ENCODE results near the gene YARS1. TPM values are rescaled to one million over a fixed set of nuclear protein-coding genes. Genes with fewer than 3 reads are reported as not detected.

The YARS1 gene
- total RNA-seq, 1 experiment from 2014 or later, result 244 TPM

GRCh38 chr1:32761936-32762335 is 55.2 kb downstream of the YARS1 start:
- BruUV-seq (replicated peaks), result no TSS peak
- RAD21 ChIA-PET (ENCODE audit: low non-redundant PET in 1 of 2, low total read pairs in 2 of 2, uncharacterized antibody in 2 of 2, unreplicated experiment in 2 of 2), result interaction anchor here (0.7 to 1.9 kb wide), 3 partner anchors 14 to 50 kb away, joined by 3 to 9 read pairs (median 5); no protein-coding TSS in a partner anchor
- intact Hi-C loops (cut with micrococcal nuclease), result loop anchor here (5.0 kb wide), 2 partner anchors 45 to 110 kb away; partner anchors contain the start of genes RBBP4 and ZBTB8OS
- Histone ChIP-seq H3K9me2 (ENCODE audit: insufficient read depth) (no peaks in the 10 kb centered on the region), H3K27ac (ENCODE audit: low read depth, low read length) (peak overlapping the region; percentile 98), H2AFZ (ENCODE audit: low read depth, low read length, poor library complexity, severe bottlenecking) (no peak overlapping the region), H4K20me1 (ENCODE audit: insufficient read depth) (no peaks in the 10 kb centered on the region), H3K4me1 (ENCODE audit: control insufficient read depth in 1 of 2, insufficient read depth in 2 of 2, low read length in 2 of 2) (peaks cover 92 to 100% of the 10 kb centered on the region in 2 experiments), H3K36me3 (ENCODE audit: control insufficient read depth in 1 of 2, insufficient read depth in 2 of 2, low read length in 2 of 2) (peaks cover 0 to 4% of the 10 kb centered on the region in 2 experiments; a peak in 1 of 4 replicates), H3K4me2 (ENCODE audit: low read length) (peak overlapping the region; percentile 90), H3K27me3 (ENCODE audit: insufficient read depth, low read length) (no peaks in the 10 kb centered on the region), H3K79me2 (ENCODE audit: insufficient read depth, low read length) (peaks cover 74% of the 10 kb centered on the region), H3K4me3 (replicated peaks in 1 of 2; ENCODE audit: low read depth in 1 of 2, low read length in 2 of 2) (peak overlapping the region in 1 of 2 experiments; percentile 55; a peak in 2 of 4 replicates), H3K9ac (ENCODE audit: low read length) (peak overlapping the region; percentile 76), H3K9me3 (ENCODE audit: control insufficient read depth in 1 of 2, insufficient read depth in 1 of 2, low read depth in 1 of 2, low read length in 2 of 2) (no peaks in the 10 kb centered on the region)
- POLR2A ChIA-PET, result interaction anchor here (0.6 to 2.7 kb wide), 4 partner anchors 11 to 312 kb away, joined by 3 to 11 read pairs (median 4); no protein-coding TSS in a partner anchor
- CTCF ChIA-PET, result interaction anchor here (1.1 to 2.6 kb wide), 3 partner anchors 11 to 50 kb away, joined by 3 to 20 read pairs (median 11); no protein-coding TSS in a partner anchor
- ATAC-seq (no peak), DNase-seq (ENCODE audit: low read depth, low spot score) (no peak)
- TF ChIP-seq ZFX (IDR thresholded peaks at IDR 0.05) (0 out of 2 replicates have a peak, but pooled peaks have one; percentile 2), POLR2A (IDR thresholded peaks at IDR 0.05; ENCODE audit: borderline replicate concordance, extremely low read depth, insufficient read depth, insufficient read length) (no peak)

DNA sequence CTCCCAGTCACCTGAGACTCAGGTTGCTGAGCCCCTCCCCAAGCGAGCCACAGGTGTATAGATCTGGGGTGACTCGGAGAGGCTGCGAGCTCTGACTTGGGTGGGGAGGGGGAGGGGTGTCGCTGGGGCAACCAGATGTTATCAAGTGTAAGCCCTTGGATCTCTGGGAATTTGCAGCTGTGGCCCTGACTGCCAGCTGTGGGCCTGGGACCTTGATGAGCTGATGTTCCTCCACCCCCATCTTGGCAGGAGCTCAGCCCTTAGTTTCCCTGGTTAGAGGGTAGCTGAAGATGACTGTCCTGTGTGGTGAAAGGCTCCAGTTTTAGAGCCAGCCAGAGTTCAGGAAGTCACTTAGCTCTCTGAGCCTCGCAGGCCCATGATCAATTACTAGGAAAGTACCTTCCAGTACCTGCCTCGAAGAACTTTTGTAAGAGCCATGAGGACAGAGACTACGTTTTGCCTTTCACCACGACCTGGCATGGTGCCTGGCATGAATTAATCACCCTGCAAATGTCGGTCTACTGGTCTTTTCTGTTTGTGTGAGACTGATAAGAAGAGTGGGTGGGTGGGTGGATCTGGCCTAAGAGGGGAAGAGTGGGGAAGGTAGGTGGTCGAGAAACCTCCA is 55.8 kb downstream of the YARS1 start:
- ChIA-PET RAD21 (ENCODE audit: low non-redundant PET in 1 of 2, low total read pairs in 2 of 2, uncharacterized antibody in 2 of 2, unreplicated experiment in 2 of 2) (interaction anchor here (0.7 to 1.9 kb wide), 3 partner anchors 14 to 49 kb away, joined by 3 to 9 read pairs (median 5); no protein-coding TSS in a partner anchor), CTCF (interaction anchor here (1.1 to 2.6 kb wide), 3 partner anchors 12 to 49 kb away, joined by 3 to 20 read pairs (median 11); no protein-coding TSS in a partner anchor), POLR2A (interaction anchor here (0.7 to 2.7 kb wide), 4 partner anchors 12 to 1982 kb away, joined by 3 to 11 read pairs (median 4); no protein-coding TSS in a partner anchor)
- ATAC-seq (peak; percentile 31), DNase-seq (ENCODE audit: low read depth, low spot score) (peak; percentile 66)
- Histone ChIP-seq H3K36me3 (ENCODE audit: control insufficient read depth in 1 of 2, insufficient read depth in 2 of 2, low read length in 2 of 2) (peaks cover 0 to 4% of the 10 kb centered on the region in 2 experiments; a peak in 1 of 4 replicates), H3K4me2 (ENCODE audit: low read length) (peak overlapping the region; percentile 90), H2AFZ (ENCODE audit: low read depth, low read length, poor library complexity, severe bottlenecking) (no peak overlapping the region), H3K79me2 (ENCODE audit: insufficient read depth, low read length) (peaks cover 72% of the 10 kb centered on the region), H3K9ac (ENCODE audit: low read length) (peak overlapping the region; percentile 76), H3K4me3 (replicated peaks in 1 of 2; ENCODE audit: low read depth in 1 of 2, low read length in 2 of 2) (peak overlapping the region; percentile 48 to 55), H3K27ac (ENCODE audit: low read depth, low read length) (peak overlapping the region; percentile 98), H3K4me1 (ENCODE audit: control insufficient read depth in 1 of 2, insufficient read depth in 2 of 2, low read length in 2 of 2) (peaks cover 88 to 99% of the 10 kb centered on the region in 2 experiments), H3K9me3 (ENCODE audit: control insufficient read depth in 1 of 2, insufficient read depth in 1 of 2, low read depth in 1 of 2, low read length in 2 of 2) (no peaks in the 10 kb centered on the region), H4K20me1 (ENCODE audit: insufficient read depth) (no peaks in the 10 kb centered on the region), H3K27me3 (ENCODE audit: insufficient read depth, low read length) (no peaks in the 10 kb centered on the region), H3K9me2 (ENCODE audit: insufficient read depth) (no peaks in the 10 kb centered on the region)
- BruUV-seq (replicated peaks), result no TSS peak
- intact Hi-C loops (cut with micrococcal nuclease), result loop anchor here (5.0 kb wide), 2 partner anchors 44 to 109 kb away; partner anchors contain the start of genes RBBP4 and ZBTB8OS
- TF ChIP-seq JUND (IDR thresholded peaks at IDR 0.05) (no peak), ELF1 (IDR thresholded peaks at IDR 0.05; ENCODE audit: borderline replicate concordance, low read depth) (no peak), FOSL1 (IDR thresholded peaks at IDR 0.05; ENCODE audit: low read depth) (no peak), CEBPB (IDR thresholded peaks at IDR 0.05; ENCODE audit: low read depth) (no peak), SRF (IDR thresholded peaks at IDR 0.05; ENCODE audit: low read depth) (no peak), SIN3A (IDR thresholded peaks at IDR 0.05; ENCODE audit: low read depth) (no peak), EZH2 (IDR thresholded peaks at IDR 0.05) (no peak), YY1 (IDR thresholded peaks at IDR 0.05; ENCODE audit: extremely low read depth, insufficient replicate concordance, low read depth, low read length) (peak; percentile 51), SP1 (IDR thresholded peaks at IDR 0.05; ENCODE audit: low read depth) (no peak), EGR1 (IDR thresholded peaks at IDR 0.05; ENCODE audit: low read depth) (no peak), EZH2phosphoT487 (IDR thresholded peaks at IDR 0.05; ENCODE audit: borderline replicate concordance) (no peak), CBX3 (IDR thresholded peaks at IDR 0.05; ENCODE audit: low read depth) (no peak), RAD21 (IDR thresholded peaks at IDR 0.05; ENCODE audit: low read depth) (no peak), ZFX (IDR thresholded peaks at IDR 0.05) (peak; percentile 16; the same call in 1 of the 2 replicates), POLR2AphosphoS5 (IDR thresholded peaks at IDR 0.05; ENCODE audit: low read depth, low read length) (peak; percentile 46; the same call in 1 of the 2 replicates)
- TF ChIP-seq, protein P1, sequence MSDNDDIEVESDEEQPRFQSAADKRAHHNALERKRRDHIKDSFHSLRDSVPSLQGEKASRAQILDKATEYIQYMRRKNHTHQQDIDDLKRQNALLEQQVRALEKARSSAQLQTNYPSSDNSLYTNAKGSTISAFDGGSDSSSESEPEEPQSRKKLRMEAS (IDR thresholded peaks at IDR 0.05), result no peak
- TF ChIP-seq, protein P2, sequence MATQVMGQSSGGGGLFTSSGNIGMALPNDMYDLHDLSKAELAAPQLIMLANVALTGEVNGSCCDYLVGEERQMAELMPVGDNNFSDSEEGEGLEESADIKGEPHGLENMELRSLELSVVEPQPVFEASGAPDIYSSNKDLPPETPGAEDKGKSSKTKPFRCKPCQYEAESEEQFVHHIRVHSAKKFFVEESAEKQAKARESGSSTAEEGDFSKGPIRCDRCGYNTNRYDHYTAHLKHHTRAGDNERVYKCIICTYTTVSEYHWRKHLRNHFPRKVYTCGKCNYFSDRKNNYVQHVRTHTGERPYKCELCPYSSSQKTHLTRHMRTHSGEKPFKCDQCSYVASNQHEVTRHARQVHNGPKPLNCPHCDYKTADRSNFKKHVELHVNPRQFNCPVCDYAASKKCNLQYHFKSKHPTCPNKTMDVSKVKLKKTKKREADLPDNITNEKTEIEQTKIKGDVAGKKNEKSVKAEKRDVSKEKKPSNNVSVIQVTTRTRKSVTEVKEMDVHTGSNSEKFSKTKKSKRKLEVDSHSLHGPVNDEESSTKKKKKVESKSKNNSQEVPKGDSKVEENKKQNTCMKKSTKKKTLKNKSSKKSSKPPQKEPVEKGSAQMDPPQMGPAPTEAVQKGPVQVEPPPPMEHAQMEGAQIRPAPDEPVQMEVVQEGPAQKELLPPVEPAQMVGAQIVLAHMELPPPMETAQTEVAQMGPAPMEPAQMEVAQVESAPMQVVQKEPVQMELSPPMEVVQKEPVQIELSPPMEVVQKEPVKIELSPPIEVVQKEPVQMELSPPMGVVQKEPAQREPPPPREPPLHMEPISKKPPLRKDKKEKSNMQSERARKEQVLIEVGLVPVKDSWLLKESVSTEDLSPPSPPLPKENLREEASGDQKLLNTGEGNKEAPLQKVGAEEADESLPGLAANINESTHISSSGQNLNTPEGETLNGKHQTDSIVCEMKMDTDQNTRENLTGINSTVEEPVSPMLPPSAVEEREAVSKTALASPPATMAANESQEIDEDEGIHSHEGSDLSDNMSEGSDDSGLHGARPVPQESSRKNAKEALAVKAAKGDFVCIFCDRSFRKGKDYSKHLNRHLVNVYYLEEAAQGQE (IDR thresholded peaks at IDR 0.05; ENCODE audit: low read depth), result no peak
